ENCODE measurements around the gene RHOBTB3.

RHOBTB3 gene

GRCh38 chr5:95738072-95738471, 6.9 kb downstream of the RHOBTB3 start:
- no peak for ATAC-seq
- no peak for TF ChIP-seq ESRRG (CRISPR knock-in tag; IDR thresholded peaks at IDR 0.05)
- TF ChIP-seq ZNF70 (CRISPR knock-in tag; IDR thresholded peaks at IDR 0.05), result no peak
- TF ChIP-seq TCF4 (CRISPR knock-in tag; IDR thresholded peaks at IDR 0.05; ENCODE audit: borderline replicate concordance), result no peak
- no peak for TF ChIP-seq ZFP30 (CRISPR knock-in tag; IDR thresholded peaks at IDR 0.05)
- TF ChIP-seq BACH2 (CRISPR knock-in tag; IDR thresholded peaks at IDR 0.05; ENCODE audit: borderline replicate concordance), result no peak
- TF ChIP-seq ZNF8 (CRISPR knock-in tag; IDR thresholded peaks at IDR 0.05), result no peak
- TF ChIP-seq POU6F1 (CRISPR knock-in tag; IDR thresholded peaks at IDR 0.05; ENCODE audit: borderline replicate concordance, low read depth), result no peak

GRCh38 chr5:95738834-95739233, 7.7 kb downstream of the RHOBTB3 start:
- no peak for TF ChIP-seq CSRNP3 (CRISPR knock-in tag; IDR thresholded peaks at IDR 0.05)
- ATAC-seq, result no peak

GRCh38 chr5:95739857-95740256, 8.7 kb downstream of the RHOBTB3 start:
- ATAC-seq, result no peak
- TF ChIP-seq CSDC2 (CRISPR knock-in tag; IDR thresholded peaks at IDR 0.05) (no peak), CREB5 (CRISPR knock-in tag; IDR thresholded peaks at IDR 0.05; ENCODE audit: low read depth) (no peak), ZNF8 (CRISPR knock-in tag; IDR thresholded peaks at IDR 0.05) (no peak), ESRRG (CRISPR knock-in tag; IDR thresholded peaks at IDR 0.05) (no peak), SNAI2 (CRISPR knock-in tag; IDR thresholded peaks at IDR 0.05) (no peak), OSR1 (CRISPR knock-in tag; IDR thresholded peaks at IDR 0.05) (no peak), RARB (CRISPR knock-in tag; IDR thresholded peaks at IDR 0.05) (no peak), BACH2 (CRISPR knock-in tag; IDR thresholded peaks at IDR 0.05; ENCODE audit: borderline replicate concordance) (no peak), GLIS3 (CRISPR knock-in tag; IDR thresholded peaks at IDR 0.05) (no peak), PATZ1 (CRISPR knock-in tag; IDR thresholded peaks at IDR 0.05; ENCODE audit: borderline replicate concordance) (no peak)

- no peak for ATAC-seq
- TF ChIP-seq ZFP3 (CRISPR knock-in tag; IDR thresholded peaks at IDR 0.05), result no peak
Observed at GRCh38 chr5:95741458-95741857, 10.3 kb downstream of the RHOBTB3 start.

GRCh38 chr5:95743232-95743631, 12.1 kb downstream of the RHOBTB3 start:
- TF ChIP-seq POU6F1 (CRISPR knock-in tag; IDR thresholded peaks at IDR 0.05; ENCODE audit: borderline replicate concordance, low read depth), result no peak
- TF ChIP-seq PATZ1 (CRISPR knock-in tag; IDR thresholded peaks at IDR 0.05; ENCODE audit: borderline replicate concordance), result no peak
- no peak for TF ChIP-seq ARNTL (CRISPR knock-in tag; IDR thresholded peaks at IDR 0.05; ENCODE audit: borderline replicate concordance, low read depth)
- TF ChIP-seq ZC3H10 (CRISPR knock-in tag; IDR thresholded peaks at IDR 0.05), result no peak
- TF ChIP-seq GLIS3 (CRISPR knock-in tag; IDR thresholded peaks at IDR 0.05), result no peak
- TF ChIP-seq ESRRG (CRISPR knock-in tag; IDR thresholded peaks at IDR 0.05), result no peak
- no peak for TF ChIP-seq TSHZ2 (CRISPR knock-in tag; IDR thresholded peaks at IDR 0.05)
- ATAC-seq, result no peak; the same call in 2 of the 3 replicates

Measured in SK-N-SH treated with all-trans-retinoic acid at 6 μM for 48 hours (cell line).